GM19328 (cell line): ENCODE measurements around the gene EDN1.
"Not testable (repeated sequence)": the region's sequence is repeated elsewhere in the genome, so short reads cannot be mapped to it uniquely, and the experiment has no call there.

ENCODE experiments used
- ATAC-seq: cut with Tn5 transposase; IDR thresholded peaks from one replicate; pipeline ENCODE4 v1.9.1; 2021; ENCODE audit warnings: mild to moderate bottlenecking, moderate library complexity; ENCODE audit not compliant: unreplicated experiment

EDN1 gene

DNA sequence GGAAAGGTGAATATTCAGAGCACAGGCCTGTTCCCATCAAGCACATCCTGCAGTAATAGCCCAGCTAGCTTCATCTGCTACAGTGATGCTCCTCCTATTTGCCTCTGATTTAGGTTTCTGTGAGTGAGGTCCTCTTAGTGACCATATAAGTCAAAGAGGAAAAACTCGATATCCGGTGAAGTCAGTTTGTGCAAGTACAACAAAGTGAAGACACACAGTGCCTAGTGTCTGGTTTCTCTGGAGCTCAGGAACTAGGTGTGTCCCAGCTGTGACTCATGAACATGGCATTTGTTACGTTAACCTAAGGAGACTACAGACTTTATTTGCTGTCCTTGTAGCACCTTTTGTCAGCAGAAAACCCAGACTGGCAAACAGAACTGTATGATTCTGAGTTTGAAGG is 33.9 kb downstream of the EDN1 start:
- ATAC-seq: no peak

DNA sequence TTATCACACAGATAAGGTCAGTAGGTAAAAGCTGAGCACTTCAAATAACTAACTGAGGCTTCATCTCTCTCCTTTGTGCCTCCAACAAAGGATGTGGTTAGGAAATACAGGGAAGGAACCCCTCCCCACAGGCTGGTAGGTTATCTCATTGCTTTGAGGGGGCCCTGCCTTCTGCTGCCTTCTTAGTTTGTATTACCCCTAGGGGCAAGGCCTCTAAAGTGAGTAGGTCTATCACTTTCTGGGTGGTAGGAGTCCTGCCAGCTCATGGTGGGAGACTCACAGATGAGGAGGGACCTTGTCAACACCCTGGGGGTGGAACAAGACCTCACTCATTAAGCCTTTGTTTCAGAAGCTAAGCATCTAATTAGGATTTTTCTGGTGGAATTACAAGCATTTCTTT is 34.6 kb downstream of the EDN1 start:
- no peak for ATAC-seq

DNA sequence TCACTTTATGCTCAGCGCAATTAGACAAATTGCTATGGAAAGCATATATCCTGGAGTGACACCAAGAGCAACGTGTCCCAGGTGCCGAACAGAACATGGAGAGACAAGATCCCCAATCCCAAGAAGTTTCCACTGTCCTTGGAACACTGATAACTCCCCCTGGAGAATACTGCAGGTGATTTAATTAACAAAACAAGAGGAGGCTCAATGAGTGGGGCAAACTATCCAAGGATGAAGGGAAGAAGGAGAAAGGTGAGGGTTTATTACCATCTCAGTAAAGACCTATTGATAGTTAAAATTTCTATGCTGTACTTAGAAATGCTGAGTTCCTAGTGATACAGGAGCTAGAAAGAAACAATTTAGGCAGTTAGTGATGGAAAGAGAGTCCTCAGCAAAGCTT is 35.7 kb downstream of the EDN1 start:
- no peak for ATAC-seq

DNA sequence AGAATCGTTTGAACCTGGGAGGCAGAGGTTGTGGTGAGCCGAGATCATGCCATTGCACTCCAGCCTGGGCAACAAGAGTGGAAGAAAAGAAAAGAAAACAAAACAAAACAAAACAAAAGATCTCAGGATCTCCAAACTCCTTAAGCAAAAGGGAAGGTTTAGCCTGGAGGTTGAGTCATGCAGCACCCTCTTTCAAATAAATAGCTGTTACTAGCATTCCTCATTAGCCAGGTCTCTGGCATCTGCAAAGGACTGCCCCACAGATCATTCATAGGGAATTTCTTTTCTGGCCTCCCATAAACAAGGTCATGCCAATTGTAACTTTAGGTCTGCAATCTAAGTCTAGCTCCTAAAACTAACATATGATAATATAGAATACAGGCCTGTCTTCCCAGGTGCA is 37.2 kb downstream of the EDN1 start:
- ATAC-seq: no peak

DNA sequence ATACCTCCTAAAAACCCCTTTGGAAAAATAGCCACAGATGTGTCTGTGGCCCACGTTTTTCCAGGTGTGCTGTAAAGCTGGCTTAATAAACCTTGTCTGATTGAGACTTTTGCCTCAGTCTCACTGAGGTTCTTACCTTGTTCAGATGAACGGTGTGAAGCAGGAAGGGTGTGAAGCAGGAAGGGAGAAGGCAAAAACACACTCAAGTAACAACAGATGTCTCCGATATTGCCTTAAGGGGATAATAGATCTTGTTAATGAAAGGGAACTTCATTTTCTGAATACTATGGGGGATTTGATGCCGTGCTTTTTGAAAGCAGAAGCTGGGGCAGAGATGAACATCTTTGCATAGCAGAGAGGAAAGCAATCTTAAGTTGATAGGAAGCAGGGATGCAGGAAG is 37.8 kb downstream of the EDN1 start:
- no peak for ATAC-seq

DNA sequence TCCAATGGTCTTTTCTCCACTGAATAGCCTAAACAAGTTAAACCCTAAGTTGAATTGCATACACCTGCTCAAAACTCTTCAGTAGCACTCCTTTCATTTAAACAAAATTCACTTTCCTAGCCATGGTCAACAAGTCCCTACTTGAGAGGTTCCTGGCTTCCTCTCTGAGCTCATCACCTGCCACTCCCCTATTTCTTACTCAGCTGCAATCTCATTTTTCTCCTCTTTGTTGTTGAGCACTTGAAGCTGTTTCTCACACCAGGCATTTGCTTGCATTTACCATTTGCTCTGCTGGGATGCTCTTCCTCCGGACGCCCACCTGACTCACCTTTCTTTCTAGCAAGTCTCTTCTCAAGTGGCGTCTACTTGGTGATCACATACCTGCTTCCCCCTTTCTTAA is 38.5 kb downstream of the EDN1 start:
- no peak for ATAC-seq

DNA sequence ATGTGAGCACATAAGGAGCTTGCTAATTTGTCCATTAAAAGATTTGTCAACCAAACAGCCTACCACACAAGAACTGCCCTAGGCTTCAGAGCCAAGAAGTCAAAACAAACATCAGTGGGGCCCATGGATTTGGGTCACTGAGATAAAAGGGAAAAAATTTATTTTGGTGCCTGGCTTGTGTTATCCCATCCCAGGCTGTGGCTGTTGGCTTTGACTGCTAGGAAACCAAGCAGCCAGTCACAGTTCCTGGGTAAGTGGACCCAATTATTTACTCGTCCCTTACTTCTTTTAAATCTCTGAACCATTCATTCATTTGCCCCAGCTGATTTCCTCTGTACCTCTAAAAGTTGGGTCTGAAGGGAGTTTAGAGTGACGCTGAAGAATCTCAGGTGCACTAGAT is 41.3 kb downstream of the EDN1 start:
- no peak for ATAC-seq

DNA sequence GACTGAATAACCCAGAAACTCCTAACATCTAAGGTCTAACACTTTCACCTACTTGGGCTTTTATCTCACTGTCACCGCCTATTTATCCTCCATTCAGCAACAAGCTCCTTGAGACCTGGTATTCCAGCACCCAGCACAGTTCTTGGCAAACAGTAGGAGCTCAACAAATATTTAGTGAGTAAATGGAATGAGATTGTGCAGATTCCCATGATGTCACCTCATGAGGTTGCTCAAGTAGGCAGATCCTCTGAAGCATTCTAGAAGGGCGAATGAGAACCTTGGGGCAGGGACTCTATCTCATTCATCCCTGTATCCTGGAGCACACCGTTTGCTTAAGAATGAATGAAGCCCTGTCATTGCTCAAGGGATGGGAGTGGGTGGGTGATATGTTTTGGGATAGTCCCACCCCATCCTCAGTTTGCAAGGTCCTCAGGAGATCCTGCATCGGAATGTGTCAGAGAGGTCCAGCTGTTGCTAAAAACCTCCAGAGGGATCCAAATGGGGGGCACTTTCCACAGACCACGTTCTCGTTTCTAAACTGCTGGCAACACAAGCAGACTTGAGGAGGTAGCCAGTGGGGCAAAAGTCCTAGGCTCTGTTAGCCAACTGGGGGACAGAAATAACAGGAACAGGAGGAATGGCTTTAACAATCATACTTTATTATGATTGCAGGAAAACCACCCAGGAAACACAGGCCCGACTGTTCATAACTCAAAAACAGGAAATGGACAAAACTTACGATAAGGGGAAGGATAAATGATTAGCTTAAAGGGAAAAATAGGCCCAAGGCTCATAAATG is 42.0 kb downstream of the EDN1 start:
- ATAC-seq: no peak

DNA sequence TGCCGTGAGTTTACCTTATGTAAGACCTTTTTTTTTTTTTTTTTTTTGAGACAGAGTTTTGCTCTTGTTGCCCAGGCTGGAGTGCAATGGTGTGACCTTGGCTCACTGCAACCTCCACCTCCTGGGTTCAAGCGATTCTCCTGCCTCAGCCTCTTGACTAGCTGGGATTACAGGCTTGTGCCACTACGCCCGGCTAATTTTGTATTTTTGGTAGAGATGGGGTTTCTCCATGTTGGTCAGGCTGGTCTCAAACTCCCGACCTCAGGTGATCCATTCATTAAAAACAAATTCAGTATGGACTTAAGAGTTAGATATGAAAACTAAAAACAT is 42.6 kb downstream of the EDN1 start:
- ATAC-seq: not testable (repeated sequence)

DNA sequence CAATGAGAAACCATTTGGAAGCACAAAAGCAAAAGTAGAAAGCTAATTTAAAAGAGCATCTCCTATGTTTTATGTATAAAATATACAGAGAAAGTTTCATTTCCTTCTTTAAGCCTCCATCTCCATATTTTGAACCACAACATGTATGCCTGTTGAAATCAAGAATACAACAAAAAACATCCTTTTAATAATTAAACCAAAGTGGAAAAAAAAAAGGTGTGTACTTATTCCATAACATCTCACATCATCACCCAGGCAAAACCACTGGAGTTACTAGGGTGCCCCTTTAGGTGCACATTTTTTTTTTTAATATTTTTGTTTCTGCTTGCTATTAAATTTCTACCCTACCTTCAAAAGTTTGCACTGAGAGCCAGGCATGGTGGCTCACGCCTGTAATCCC is 43.0 kb downstream of the EDN1 start:
- no peak for ATAC-seq

DNA sequence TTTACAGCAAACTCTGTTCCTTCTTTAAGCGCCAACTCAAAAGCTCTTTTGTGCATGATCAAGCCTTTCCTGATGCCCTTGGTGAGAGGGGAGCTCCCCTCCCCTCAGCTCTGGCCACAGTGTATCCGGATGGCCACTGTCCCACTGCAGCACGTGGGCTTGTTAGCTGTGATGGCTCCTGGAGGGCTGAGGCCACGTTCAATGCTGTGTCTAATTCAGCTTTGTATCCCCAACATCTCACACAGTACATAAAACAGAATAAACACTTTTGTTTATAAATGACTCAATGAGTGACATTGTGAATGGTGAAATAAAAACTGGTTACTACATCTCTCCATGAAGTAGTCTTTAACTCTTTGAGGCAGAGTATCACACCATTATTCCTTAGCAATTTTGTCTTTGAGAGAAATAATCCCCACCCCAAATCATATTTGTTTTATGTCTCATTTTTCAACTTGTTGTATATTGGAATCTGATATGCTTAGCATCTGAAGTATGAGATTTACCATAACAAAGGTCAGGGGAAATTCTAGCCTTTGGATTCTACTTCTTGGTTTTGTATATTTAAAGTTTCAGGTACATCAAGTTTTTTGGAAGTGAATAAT is 44.5 kb downstream of the EDN1 start:
- ATAC-seq: no peak

DNA sequence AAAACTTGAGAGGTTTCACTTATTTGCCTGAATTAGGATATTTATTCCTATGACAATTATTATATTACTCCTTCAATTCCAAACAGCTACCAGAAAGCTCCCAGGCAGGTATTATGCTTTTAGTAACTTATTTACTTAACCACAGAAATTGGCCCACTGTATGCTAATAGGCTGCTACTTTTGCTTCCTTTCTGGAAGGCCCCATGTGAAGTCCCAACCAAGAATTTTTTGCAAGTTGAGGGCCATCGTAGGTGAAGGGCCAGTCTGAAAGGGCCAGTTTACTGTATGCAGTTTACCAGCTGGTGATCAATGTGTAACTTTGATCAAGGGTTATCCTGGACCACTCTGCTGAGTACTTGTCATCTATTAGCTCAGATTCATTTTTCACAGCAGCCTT is 45.0 kb downstream of the EDN1 start:
- ATAC-seq: no peak

DNA sequence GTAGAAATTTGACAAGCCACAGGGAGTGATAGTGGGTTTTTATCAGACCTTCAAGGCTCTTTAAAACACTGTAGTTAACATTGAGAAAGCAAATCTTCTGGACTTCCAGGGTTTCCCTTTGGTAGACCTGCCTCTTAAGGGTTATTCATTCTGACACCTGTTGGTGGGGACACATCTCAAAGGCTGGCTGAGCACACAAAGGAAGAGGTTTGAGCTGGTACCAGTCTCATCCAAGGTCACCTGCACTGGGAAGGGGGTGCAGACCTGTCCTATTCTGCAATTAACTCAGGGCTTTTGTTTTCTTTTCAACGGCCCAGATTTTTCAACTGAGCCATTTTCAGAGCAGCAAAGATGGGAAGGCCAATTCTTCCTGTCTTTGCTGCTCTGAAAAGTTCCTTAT is 45.6 kb downstream of the EDN1 start:
- no peak for ATAC-seq

DNA sequence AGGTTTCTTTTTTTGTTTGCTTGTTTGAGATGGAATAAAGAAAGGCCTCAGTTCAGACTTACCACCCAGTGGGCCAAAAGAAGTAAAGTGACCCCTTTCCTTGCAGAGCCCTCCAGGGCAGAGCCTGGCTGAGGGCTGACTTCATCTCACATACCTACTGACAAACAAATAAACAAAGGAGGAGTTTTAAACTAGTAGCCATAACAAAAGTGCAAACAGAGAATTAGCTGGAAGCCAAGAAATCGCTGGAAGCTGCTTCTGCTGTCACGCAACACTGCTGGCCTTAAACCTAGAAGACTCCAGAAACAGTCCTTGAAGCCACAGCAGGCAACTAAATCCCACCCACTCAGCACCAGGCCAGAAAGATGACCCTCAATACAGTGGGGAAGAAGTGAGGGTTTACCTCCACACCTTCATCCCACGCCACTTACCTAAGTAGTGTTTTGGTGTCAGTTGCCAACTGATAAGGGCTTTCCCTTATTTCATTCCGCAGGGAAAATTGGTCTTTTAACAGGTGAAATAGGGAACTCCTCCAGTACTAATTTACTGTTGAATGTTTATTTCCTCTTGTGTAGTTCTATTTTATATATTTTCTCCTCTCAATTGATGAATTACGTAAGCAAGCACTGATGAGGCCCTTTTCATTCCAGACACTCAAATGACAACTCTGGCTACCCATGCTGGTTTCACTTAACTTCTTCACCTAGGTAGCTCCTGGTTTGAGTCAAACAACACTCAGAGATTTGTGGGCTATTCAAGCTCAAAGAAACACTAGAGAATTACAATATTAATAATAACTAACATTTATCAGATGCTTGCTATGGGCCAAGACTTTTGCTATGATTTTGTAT is 46.2 kb downstream of the EDN1 start:
- no peak for ATAC-seq

DNA sequence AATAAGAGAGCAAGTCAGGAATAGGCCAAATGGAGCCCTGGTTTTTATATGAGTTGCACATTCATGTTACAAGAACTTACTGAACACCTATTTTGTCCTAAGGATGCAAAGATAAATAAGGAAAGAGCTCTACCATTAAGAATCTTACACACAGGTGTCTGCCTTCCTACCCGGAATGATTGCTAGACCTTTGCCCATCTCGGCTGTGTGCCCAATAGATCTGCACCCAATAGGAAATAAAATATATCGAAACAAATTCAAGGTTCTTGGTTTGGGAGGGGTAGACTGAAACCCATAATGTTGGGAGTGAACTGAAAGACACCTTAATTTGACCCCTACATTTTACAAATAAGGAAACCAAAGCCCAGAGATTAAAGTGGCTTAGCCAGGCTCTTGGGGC is 48.9 kb downstream of the EDN1 start:
- ATAC-seq: no peak

DNA sequence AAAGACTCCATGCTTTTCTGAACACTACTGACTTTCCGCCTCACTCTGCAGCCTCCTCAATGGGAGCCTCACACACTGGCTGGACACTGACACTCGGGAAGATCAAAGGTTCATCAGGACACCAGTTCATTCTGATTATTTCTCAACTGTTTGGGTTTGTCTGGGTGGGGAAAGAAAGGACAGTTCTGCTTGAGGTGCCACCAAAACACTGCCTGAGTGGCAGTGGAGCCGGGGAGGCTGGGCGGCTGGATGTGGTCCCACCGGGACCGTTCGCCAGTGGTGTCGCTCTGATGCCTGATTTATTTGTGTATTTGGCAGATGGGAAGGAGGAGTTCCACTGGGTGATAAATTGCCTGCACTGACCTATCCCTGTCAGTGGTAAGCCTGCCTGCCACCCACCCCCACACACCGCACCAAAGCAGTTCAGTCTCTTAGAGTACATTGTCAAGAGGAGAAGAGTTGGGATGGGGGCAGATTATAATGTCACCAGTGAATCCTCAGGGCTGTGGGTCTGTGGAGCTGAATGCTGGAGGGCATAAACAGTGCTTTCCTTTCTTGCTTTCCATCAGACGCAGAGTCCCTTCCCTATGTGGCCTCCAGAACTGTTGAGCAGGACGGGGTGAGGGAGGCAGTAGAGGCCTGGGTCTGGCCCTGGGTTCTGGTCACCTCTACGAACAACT is 49.8 kb downstream of the EDN1 start:
- ATAC-seq: no peak

DNA sequence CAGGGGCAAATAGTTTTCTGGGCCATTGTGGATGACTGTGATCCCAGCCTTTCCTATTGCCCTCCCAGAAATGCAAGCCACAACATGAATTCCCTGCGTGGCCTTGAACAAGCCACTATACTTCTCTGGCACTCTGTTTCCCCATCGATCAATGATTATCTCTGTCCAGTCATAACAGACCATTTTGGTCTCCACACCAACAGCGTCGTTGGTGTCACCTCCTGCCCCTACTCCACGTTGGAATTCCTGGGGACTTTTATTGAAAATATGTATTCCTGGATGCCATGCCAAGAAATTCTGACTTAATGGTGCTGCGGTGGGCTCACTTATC is 50.3 kb downstream of the EDN1 start:
- ATAC-seq: no peak

DNA sequence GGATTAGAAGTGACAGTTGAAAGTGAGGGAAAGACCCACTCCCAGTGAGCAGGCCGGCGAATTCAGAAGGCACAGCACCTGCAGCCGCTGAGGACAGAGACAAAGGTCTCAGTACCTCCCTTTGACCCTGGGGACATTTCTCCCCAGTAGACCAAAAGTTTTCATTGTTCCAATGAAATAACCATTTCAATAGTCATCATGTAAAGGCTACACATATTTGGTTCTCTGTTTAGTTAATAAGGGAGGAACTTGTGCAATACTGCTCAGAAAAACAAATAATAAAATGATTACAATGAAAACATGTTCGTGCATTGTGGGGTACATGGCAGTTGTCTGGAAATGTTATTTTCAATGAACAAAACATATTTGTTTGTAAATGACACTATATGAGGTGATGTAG is 52.5 kb downstream of the EDN1 start:
- ATAC-seq: no peak

DNA sequence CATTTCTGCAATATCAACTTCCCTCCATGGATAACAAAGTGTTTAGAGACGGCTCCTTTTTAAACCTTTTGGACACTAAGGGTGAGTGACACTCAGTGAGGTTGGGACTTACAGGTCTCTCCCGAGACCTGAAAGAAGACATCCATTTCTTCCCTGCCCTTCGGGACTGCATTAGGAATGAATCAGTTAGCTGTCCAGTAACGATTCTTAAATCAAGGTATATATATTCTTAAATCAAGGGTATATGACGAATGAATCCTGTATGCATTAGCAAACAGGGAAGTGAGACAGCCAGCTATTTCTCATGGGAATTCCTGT is 52.9 kb downstream of the EDN1 start:
- no peak for ATAC-seq

DNA sequence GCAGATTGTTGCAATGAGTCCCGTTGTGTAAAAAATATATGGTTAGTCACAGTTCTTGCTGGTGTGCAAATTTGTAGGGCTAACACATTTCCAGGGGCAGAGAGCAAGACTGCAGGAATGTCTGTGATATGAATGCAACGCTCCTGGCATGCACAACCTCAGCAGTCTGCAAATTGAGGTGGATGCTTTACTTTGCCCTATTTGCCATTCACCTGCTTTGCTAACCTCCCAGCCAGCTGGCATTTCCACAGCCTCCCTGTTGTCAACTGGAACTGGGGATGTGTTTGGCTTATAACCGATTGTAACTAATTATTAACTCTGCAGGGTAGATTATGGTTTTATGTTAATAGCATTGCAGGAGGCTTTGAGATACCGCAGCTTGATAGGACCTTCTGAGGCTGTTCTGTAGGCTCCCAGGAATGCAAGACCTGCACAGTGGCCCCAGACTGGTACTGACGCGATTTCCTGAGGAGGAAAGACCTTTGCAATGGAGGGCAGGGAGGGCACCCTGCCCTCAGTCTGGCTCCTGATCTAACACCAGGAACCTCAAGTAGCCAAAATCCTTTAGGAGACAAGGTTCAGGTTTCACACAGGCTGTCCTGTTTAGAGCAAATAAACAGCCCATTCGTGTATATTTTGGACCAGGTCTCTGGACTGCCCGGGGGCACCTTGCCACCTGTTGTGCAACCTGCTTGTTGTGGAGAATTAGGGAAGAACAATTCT is 53.4 kb downstream of the EDN1 start:
- ATAC-seq: no peak

DNA sequence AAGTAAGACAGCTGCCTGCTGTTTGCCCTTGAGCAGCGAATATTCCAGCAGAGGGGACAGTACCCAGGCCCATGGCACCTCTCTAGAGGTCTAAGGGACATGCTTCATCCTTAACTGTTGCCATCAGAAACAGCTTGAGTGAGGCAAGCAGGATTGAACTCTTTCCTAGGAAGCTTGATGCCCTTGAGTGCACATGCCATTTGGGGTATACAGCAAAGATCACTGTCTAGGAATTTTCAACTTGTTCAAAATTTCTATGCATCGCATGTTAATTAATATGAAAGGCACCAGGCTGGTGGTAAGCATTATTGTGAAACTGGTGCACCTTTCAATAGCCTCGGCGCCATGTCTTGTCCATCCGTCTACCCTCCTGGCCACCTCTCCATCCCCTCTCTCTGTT is 54.1 kb downstream of the EDN1 start:
- no peak for ATAC-seq
